HG02678 (cell line): ENCODE measurements around the gene BLVRA.
"Not testable (repeated sequence)": the region's sequence is repeated elsewhere in the genome, so short reads cannot be mapped to it uniquely, and the experiment has no call there.

Experiments
- ATAC-seq: cut with Tn5 transposase; IDR thresholded peaks from one replicate; pipeline ENCODE4 v1.9.1; 2021; ENCODE audit warnings: mild to moderate bottlenecking, moderate library complexity; ENCODE audit not compliant: unreplicated experiment

The BLVRA gene

DNA sequence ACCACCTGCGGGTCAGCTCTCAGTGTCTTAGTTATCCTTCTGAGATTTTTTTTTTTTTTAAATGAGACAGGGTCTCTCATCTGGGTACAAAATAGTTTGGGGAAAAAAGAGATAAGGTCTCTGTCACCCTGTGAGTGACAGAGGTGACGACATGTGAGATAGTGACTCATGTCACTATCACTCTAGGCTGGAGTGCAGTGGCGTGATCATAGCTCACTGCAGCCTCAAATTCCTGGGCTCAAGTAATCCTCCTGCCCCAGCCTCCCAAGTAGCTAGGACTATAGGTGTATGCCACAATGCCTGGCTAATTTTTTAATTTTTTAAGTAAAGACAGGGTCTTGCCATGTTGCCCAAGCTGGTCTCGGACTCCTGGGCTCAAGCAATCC is 10.4 kb downstream of the BLVRA start:
- ATAC-seq, result no peak

DNA sequence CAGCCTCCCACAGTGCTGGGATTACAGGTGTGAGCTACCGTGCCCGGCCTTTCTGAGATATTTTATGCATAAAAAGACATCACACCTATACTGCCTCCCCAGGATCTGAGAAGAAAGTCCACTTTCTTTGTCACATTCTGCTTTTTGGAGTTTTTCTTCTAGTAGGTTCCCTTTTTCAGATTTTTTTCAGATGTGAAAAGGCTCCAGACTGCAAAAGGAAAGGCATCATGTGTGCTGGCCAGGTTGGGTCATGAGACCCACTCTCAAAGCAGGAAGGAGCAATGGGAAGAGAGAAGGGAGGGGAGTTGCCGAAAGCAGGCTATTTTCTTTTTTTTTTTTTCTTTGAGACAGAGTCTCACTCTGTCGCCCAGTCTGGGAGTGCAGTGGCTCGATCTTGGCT is 10.8 kb downstream of the BLVRA start:
- ATAC-seq, result no peak

GRCh38 chr7:43769791-43770465 is 11.4 kb downstream of the BLVRA start:
- no peak for ATAC-seq

- no peak for ATAC-seq
Observed at GRCh38 chr7:43771128-43771527, 12.6 kb downstream of the BLVRA start.

DNA sequence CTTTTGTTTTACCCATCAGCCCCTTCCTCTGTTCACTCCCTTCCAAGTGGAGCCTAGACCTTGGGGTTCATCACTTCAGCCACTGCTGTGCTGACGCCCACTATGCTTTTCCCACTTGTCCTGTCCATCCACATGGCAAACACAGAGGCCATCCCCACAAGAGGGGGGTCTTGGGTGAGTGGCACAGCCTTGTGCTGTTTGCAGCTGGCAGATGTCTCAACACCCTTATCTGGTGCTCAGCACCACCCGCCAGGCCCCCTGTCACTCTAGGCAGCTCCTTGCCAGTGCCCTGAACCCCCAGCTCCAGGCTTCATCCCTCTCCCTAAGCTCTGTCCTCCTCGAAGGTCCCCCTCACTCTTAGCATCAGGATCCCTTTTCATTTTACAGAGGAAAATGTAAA is 13.1 kb downstream of the BLVRA start:
- no peak for ATAC-seq

DNA sequence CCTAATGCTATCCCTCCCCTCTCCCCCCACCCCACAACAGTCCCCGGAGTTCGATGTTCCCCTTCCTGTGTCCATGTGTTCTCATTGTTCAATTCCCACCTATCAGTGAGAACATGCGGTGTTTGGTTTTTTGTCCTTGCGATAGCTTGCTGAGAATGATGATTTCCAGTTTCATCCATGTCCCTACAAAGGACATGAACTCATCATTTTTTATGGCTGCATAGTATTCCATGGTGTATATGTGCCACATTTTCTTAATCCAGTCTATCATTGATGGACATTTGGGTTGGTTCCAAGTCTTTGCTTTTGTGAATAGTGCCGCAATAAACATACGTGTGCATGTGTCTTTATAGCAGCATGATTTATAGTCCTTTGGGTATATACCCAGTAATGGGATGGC is 14.8 kb downstream of the BLVRA start:
- ATAC-seq, result not testable (repeated sequence)

DNA sequence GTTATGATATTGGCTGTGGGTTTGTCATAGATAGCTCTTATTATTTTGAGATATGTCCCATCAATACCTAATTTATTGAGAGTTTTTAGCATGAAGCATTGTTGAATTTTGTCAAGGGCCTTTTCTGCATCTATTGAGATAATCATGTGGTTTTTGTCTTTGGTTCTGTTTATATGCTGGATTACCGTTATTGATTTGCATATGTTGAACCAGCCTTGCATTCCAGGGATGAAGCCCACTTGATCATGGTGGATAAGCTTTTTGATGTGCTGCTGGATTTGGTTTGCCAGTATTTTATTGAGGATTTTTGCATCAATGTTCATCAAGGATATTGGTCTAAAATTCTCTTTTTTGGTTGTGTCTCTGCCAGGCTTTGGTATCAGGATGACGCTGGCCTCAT is 16.8 kb downstream of the BLVRA start:
- ATAC-seq, result not testable (repeated sequence)

DNA sequence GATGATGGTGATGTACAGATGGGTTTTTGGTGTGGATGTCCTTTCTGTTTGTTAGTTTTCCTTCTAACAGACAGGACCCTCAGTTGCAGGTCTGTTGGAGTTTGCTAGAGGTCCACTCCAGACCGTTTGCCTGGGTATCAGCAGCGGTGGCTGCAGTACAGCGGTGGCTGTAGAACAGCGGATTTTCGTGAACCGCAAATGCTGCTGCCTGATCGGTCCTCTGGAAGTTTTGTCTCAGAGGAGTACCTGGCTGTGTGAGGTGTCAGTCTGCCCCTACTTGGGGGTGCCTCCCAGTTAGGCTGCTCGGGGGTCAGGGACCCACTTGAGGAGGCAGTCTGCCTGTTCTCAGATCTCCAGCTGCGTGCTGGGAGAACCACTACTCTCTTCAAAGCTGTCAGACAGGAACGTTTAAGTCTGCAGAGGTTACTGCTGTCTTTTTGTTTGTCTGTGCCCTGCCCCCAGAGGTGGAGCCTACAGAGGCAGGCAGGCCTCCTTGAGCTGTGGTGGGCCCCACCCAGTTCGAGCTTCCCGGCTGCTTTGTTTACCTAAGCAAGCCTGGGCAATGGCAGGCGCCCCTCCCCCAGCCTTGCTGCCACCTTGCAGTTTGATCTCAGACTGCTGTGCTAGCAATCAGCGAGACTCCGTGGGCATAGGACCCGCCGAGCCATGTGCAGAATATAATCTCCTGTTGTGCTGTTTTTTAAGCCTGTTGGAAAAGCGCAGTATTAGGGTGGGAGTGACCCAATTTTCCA is 20.0 kb downstream of the BLVRA start:
- not testable (repeated sequence) for ATAC-seq

GRCh38 chr7:43779045-43779812 is 20.7 kb downstream of the BLVRA start:
- no peak for ATAC-seq

DNA sequence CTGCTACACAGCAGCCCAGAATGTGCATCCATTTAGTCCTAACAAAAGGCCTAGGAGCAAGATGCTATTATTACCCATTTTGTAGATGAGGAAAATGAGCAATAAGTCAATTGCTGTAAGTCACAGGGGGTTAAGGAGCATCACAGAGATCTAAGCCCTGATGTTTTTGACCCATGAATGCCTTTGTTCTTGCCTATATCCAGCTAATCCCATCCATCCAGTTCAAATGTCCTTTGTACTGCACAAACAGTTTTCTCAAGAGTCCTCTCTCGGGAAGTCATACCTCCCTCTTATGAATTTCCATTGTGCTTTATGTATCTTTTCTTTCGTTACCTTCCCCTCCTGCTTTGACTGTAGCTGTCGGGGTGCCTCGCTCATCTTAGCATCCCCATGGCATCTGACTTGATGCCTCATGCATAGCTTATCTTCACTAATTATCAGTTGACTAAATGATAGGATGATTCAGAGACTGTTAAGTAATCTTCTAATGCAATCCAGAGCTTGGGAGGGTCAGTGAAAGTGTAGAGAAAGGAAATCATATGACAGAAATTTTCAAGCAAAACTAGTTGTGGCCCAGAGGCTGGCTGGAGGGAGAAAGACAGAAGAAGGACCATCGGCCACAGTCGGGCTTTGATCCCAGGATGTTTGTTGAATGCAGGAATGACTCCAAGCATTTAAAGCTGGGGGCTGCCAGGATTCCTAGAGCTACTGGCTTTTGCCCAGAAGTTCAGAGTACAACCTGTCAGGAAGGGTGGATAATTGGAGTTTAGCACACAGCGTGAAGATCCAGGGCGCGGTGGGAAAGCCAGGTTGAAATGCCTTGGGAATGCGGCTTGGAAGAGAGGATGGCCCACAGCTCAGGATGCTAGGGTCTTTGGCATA is 23.5 kb downstream of the BLVRA start:
- no peak for ATAC-seq

DNA sequence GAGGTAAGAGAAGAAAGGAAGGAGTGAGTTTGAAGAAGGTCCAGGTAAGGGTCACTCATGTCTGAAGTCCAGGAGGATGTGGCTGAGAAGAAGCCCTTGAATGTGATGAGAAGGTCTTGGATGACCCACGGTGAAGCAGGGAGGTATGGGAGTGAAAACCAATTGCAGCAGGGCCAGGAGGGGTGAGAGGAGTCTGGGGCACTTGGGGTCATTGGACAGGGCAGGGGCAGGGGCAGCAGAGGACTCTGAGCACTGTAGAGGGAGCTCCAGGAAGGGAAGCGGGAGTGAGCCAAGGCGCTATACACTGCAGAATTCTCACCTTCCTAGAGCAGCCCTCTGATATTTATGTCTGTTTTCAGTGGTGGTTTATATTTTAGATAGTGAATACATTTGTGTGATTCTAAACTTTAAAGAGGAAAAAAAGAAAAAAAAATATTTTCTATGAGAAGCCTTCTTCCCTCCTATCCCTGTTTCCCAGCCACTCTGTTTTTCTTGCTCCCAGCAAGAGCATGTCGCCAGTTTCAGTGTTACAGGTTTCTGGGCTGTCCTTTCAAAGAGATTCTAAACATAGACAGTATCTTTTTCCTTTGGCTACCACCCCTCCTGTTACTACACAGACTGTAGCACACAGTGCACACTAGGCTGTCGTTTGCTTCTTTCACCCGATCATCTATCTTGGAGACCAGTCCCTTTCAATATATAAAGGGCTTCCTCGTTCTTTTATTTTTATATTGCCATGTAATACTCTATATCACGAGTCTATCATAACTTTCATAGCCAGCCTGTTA is 24.5 kb downstream of the BLVRA start:
- ATAC-seq, result no peak

GRCh38 chr7:43784030-43784584 is 25.6 kb downstream of the BLVRA start:
- ATAC-seq, result peak; percentile 10

DNA sequence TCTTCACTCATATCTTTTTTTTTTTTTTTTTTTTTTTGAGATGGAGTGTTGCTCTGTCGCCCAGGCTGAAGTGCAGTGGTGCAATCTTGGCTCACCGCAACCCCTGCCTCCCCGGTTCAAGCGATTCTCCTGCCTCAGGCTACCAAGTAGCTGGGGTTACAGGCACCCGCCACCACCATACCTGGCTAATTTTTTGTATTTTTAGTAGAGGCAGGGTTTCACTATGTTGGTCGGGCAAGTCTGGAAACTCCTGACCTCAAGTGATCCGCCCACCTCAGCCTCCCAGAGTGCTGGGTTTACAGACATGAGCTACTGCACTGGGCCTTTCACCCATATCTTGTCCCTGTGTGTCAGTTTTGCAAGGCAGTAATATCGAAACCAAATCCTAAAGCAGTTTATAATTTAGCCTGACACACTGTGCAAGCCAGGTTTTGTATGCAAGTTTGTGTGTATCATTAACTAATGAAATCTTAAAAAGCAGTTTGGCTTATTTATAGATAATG is 26.2 kb downstream of the BLVRA start:
- ATAC-seq, result peak; percentile 96

DNA sequence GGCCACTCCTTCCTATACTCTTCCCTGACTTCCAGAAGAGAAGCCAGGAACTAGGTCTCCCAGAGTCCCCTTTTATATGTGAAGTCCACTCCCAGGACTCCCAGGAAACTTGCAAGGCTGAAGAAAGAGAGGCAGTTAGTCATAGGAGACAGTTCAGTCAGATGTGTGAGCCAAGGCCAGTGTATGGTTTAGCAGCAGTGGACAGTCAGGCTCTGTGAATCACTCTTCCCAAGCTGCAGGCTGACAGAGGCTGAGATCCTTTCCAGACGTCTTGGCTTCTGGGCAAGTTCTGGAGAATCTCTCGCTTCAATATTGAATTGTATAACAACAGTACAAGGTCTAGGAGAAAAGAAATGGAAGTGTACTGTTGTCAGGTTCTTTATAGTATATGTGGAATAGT is 26.9 kb downstream of the BLVRA start:
- no peak for ATAC-seq

- ATAC-seq, result no peak
Observed at GRCh38 chr7:43787771-43788170, 29.3 kb downstream of the BLVRA start.

- no peak for ATAC-seq
Observed at GRCh38 chr7:43790006-43790405, 31.5 kb downstream of the BLVRA start.

GRCh38 chr7:43790834-43791233 is 32.4 kb downstream of the BLVRA start:
- no peak for ATAC-seq

GRCh38 chr7:43791665-43792064 is 33.2 kb downstream of the BLVRA start:
- no peak for ATAC-seq

GRCh38 chr7:43792471-43793150 is 34.1 kb downstream of the BLVRA start:
- no peak for ATAC-seq
